ENCODE measurements around the gene PARD3B.

The PARD3B gene

DNA sequence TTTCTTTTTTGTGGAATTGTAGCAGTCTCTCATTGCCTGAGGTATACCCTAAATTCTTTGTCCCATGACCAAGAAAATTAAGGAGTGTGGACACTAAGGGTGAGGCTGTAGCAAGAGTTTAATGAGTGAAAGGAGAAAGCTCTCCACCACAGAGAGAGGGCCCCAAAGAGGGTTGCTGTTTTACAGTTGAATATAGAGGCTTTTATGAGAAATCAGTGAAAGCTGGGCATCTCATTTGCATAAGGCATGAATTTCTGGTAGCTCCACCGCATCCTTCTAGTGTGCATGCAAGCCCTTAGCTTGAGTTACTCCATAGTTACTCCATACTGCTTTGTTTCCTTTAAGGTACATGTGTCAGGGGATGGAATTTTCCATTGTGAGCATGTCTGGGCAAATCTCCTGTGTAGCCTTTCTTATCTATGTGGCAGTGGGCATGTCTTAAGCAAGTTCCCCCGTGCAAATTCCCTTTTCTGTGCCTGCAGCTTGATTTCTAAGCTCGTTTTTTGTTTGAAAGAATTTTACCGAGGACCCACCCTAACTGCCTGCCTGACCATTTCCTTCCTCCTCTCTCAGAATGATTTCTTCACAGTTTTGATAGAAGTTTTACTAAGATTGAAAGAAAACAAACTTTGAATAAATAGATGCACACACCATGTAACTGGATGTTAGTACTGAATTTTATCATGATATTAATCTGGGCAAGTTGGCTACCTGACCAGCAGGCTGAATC lies 218.9 kb downstream of the PARD3B start:
- H3K27me3 ChIP-seq (replicated peaks; ENCODE audit: control insufficient read depth, insufficient read depth, low read length) = no peaks in the 10 kb centered on the region
- TF ChIP-seq CTCF (IDR thresholded peaks at IDR 0.05; ENCODE audit: insufficient read depth, low read length, poor library complexity, severe bottlenecking) = no peak
- no peak overlapping the region for H3K4me3 ChIP-seq (replicated peaks; ENCODE audit: low read depth, low read length)
- H3K36me3 ChIP-seq (ENCODE audit: control insufficient read depth, insufficient read depth, low read length) = no peaks in the 10 kb centered on the region
- no peak for DNase-seq (ENCODE audit: extremely low read depth, insufficient read length)

- Histone ChIP-seq H3K36me3 (ENCODE audit: control insufficient read depth, insufficient read depth, low read length) (no peaks in the 10 kb centered on the region), H3K4me3 (replicated peaks; ENCODE audit: low read depth, low read length) (no peak overlapping the region), H3K27me3 (replicated peaks; ENCODE audit: control insufficient read depth, insufficient read depth, low read length) (no peaks in the 10 kb centered on the region)
- no peak for TF ChIP-seq CTCF (IDR thresholded peaks at IDR 0.05; ENCODE audit: insufficient read depth, low read length, poor library complexity, severe bottlenecking)
- DNase-seq (ENCODE audit: extremely low read depth, insufficient read length) = no peak
Observed at GRCh38 chr2:204770735-204771134, 225.5 kb downstream of the PARD3B start.

DNA sequence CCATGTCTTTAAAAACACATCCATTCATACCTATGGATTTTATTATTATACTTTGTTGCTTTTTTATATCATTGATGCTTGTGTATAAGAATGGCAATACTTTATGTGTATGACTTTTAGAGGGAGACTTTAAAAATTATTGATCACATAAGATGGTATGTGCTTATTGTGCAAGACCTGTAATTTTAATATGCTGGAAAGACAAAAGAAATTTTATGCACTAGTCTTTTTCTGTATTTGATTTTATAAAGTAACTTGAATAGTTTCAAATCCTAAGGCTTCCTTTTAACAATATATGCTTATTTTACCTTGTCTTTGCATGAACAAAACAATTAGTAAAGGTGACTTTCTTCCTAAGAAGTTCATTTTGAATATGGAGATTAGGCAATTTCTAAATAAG lies 226.4 kb downstream of the PARD3B start:
- no peaks in the 10 kb centered on the region for H3K36me3 ChIP-seq (ENCODE audit: control insufficient read depth, insufficient read depth, low read length)
- DNase-seq (ENCODE audit: extremely low read depth, insufficient read length) = no peak
- TF ChIP-seq CTCF (IDR thresholded peaks at IDR 0.05; ENCODE audit: insufficient read depth, low read length, poor library complexity, severe bottlenecking) = no peak
- H3K4me3 ChIP-seq (replicated peaks; ENCODE audit: low read depth, low read length) = no peak overlapping the region
- no peaks in the 10 kb centered on the region for H3K27me3 ChIP-seq (replicated peaks; ENCODE audit: control insufficient read depth, insufficient read depth, low read length)

GRCh38 chr2:204772546-204772945 lies 227.3 kb downstream of the PARD3B start:
- H3K36me3 ChIP-seq (ENCODE audit: control insufficient read depth, insufficient read depth, low read length) = no peaks in the 10 kb centered on the region
- no peak for DNase-seq (ENCODE audit: extremely low read depth, insufficient read length)
- no peaks in the 10 kb centered on the region for H3K27me3 ChIP-seq (replicated peaks; ENCODE audit: control insufficient read depth, insufficient read depth, low read length)
- H3K4me3 ChIP-seq (replicated peaks; ENCODE audit: low read depth, low read length) = no peak overlapping the region
- TF ChIP-seq CTCF (IDR thresholded peaks at IDR 0.05; ENCODE audit: insufficient read depth, low read length, poor library complexity, severe bottlenecking) = no peak

GRCh38 chr2:204775766-204776165 lies 230.5 kb downstream of the PARD3B start:
- no peak for TF ChIP-seq CTCF (IDR thresholded peaks at IDR 0.05; ENCODE audit: insufficient read depth, low read length, poor library complexity, severe bottlenecking)
- Histone ChIP-seq H3K27me3 (replicated peaks; ENCODE audit: control insufficient read depth, insufficient read depth, low read length) (no peaks in the 10 kb centered on the region), H3K36me3 (ENCODE audit: control insufficient read depth, insufficient read depth, low read length) (no peaks in the 10 kb centered on the region), H3K4me3 (replicated peaks; ENCODE audit: low read depth, low read length) (no peak overlapping the region)
- DNase-seq (ENCODE audit: extremely low read depth, insufficient read length) = no peak
